Ramos (cell line): Measurements from ENCODE around the gene GPAT2.
"Not testable (repeated sequence)": the region's sequence is repeated elsewhere in the genome, so short reads cannot be mapped to it uniquely, and the experiment has no call there.

Experiments
- in situ Hi-C: fragments of 300-500 bp; cut with MboI; formaldehyde crosslinking; loops from one replicate; pipeline ENCODE4 v1.14.3; 2022; ENCODE audit warnings: low sequenced_read_pairs; ENCODE audit not compliant: unreplicated experiment

GPAT2 gene

GRCh38 chr2:96027725-96028325 is 6.9 kb downstream of the GPAT2 start:
- in situ Hi-C loops = not testable (repeated sequence)

- in situ Hi-C loops = not testable (repeated sequence)
These were observed 9.0 kb downstream of the GPAT2 start for GRCh38 chr2:96025755-96026154.

- in situ Hi-C loops = no loop called here
These were observed 9.6 kb downstream of the GPAT2 start for GRCh38 chr2:96025194-96025492.

- in situ Hi-C loops = loop anchor here (25.0 kb wide), 1 partner anchor 88 kb away; the partner anchor contains the start of gene ADRA2B
These were observed 10.2 kb downstream of the GPAT2 start for GRCh38 chr2:96024336-96025193.

- in situ Hi-C loops = loop anchor here (25.0 kb wide), 1 partner anchor 89 kb away; the partner anchor contains the start of gene ADRA2B
These were observed 11.0 kb downstream of the GPAT2 start for GRCh38 chr2:96023701-96024100.

GRCh38 chr2:96022701-96023447 is 11.8 kb downstream of the GPAT2 start:
- in situ Hi-C loops = loop anchor here (25.0 kb wide), 1 partner anchor 89 kb away; the partner anchor contains the start of gene ADRA2B

- in situ Hi-C loops = loop anchor here (25.0 kb wide), 1 partner anchor 90 kb away; the partner anchor contains the start of gene ADRA2B
These were observed 12.6 kb downstream of the GPAT2 start for GRCh38 chr2:96022126-96022525.

DNA sequence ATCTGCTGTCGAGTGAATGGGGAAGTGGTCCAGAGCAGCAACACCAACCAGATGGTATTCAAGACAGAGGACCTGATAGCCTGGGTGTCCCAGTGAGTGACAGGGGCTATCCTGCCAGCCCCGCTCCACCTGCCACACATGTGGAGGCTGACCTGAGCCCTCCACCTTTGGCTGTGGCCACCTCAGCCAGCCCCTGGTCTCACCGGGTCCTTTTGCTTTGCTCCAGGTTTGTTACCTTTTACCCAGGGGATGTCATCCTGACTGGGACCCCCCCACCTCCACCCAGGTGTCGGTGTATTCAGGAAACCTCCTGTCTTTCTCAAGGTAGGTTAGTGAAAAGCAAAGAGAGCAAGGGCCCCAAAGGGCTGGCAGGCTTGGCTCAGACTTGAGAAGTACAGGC is 13.6 kb downstream of the GPAT2 start:
- in situ Hi-C loops = loop anchor here (25.0 kb wide), 1 partner anchor 91 kb away; the partner anchor contains the start of gene ADRA2B

- in situ Hi-C loops = loop anchor here (25.0 kb wide), 1 partner anchor 92 kb away; the partner anchor contains the start of gene ADRA2B
These were observed 14.7 kb downstream of the GPAT2 start for GRCh38 chr2:96019909-96020590.

- in situ Hi-C loops = loop anchor here (25.0 kb wide), 1 partner anchor 96 kb away; the partner anchor contains the start of gene ADRA2B
These were observed 18.4 kb downstream of the GPAT2 start for GRCh38 chr2:96016321-96016720.

DNA sequence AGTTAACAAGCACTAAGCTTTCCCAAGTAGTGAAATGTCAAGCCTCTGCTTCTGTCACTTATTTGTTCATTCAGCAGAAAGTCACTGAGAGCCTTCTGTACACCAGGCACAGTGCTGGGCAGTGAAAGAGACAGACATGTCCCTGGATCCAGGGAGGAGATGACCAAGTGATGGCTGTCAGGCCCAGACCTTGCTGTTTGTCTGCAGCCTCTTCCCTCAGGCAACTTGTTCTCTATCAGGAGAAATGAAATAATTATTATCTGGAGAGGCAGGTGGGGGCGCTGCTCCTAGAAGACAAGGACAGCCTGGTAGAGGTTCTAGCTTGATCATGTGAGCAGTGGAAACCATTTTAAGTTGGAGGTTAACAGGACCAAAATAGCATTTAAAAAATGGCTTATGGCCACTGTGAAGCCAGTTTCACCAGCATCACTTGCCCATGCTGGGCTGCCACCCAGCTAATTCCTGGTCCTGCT is 21.9 kb downstream of the GPAT2 start:
- in situ Hi-C loops = loop anchor here (25.0 kb wide), 1 partner anchor 99 kb away; the partner anchor contains the start of gene ADRA2B

DNA sequence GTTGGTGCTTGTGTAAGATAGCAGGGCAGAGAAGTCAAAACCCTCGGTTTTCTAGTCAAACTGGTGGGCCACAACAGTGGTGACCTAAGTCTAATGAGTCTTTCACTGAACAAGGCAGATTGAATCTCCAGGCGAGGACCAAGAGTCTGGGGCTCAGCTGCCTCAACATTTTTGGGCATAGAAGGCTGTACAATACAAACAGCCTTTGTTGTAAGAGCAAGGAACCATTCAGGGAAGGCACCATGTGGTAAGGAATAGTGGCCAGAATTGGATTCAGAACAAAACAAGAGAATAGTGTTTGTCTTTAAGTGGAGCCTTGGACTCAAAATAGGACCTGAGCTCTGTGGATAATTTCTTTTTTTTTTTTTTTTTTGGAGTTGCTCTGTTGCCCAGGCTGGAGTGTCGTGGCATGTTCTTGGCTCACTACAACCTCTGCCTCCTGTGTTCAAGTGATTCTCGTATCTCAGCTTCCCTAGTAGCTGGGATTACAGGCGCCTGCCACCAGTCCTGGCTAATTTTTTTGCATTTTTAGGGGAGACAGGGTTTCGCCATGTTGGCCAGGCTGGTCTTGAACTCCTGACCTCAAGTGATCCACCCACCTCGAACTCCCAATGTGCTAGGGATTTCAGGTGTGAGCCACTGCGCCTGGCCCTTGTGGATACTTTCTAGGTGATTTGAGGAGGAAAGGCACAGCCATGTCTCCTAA is 22.5 kb downstream of the GPAT2 start:
- in situ Hi-C loops = loop anchor here (25.0 kb wide), 1 partner anchor 100 kb away; the partner anchor contains the start of gene ADRA2B

DNA sequence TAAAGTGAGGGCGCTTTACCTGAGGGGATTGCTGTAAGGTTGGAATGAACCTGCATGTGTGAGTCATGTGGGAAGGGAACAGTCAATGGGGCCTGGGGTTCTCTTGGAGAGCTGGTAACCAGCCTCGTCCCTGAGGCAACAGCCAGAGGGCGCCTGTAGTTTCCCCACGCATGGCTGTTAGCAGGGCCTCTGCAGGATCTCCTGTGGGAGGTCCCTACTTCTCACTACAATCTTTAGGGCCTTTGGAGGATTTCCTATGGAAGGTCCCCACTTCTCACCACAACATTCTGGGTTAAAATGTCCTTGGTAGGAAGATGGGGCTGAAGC is 23.6 kb downstream of the GPAT2 start:
- in situ Hi-C loops = loop anchor here (25.0 kb wide), 1 partner anchor 101 kb away; the partner anchor contains the start of gene ADRA2B

- in situ Hi-C loops = loop anchor here (25.0 kb wide), 1 partner anchor 102 kb away; the partner anchor contains the start of gene ADRA2B
These were observed 24.2 kb downstream of the GPAT2 start for GRCh38 chr2:96010320-96011128.

- in situ Hi-C loops = loop anchor here (25.0 kb wide), 1 partner anchor 102 kb away; the partner anchor contains the start of gene ADRA2B
These were observed 24.9 kb downstream of the GPAT2 start for GRCh38 chr2:96009833-96010232.

GRCh38 chr2:96008051-96008450 is 26.7 kb downstream of the GPAT2 start:
- in situ Hi-C loops = loop anchor here (25.0 kb wide), 1 partner anchor 104 kb away; the partner anchor contains the start of gene ADRA2B

DNA sequence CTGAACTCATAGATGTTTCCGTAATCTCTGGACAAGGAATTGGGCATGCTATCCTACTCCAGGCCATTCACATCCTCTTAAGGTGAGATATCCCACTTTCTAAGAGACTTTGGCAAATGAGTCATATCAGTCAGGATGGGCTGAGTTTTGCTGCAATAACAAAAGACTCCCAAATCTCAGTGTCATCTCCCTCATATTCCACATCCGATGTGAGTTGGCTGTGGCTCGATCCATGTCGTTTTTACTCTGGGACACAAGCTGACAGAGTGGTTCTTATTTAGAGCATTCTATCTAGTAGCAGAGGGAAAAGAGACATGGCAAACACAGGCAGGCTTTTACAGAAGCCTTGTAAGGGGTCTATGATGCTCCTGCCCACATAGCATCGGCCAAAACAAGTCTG is 28.5 kb downstream of the GPAT2 start:
- in situ Hi-C loops = loop anchor here (25.0 kb wide), 1 partner anchor 106 kb away; the partner anchor contains the start of gene ADRA2B
